ENCODE measurements around the gene ATG3.

DNA sequence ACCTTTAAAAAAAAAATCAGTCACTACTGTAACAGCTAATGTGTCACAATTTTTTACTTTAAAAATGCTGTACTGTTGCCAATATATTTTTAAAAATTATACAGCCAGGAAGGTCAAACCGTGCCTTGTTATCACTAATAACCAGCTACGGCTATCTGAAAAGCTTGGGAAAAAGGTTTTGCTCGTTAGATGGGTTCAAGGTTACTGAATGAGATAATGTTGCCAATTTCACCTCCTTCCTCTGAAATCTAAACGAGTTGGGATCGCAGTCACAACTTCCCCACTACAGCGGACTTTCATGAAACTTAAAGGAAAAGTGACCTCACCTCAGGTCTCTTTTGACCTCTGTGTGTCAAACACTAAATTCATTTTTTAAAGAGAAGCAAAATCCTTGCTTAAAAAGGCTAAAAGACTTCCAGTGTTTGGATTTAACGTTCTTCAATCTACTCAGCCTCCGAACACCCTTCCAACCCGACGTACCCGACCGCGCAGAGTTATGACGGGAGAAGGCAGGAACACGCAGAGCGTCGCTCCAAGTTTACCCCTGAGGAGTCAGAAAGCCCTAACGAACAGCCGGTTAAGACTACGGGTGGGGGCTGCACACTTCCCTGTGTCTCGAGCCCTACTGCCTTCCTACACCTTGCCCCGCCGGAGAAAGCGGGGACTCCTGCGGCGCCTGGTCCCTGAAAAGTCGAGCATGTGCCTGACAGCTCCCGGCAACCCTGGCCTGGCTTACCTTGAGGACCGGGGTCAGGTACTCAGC, 860 bp downstream of the ATG3 start:
- TF ChIP-seq POLR2A (IDR thresholded peaks at IDR 0.05) (no peak), EP300 (IDR thresholded peaks at IDR 0.05) (no peak)
- TF ChIP-seq, protein P1, sequence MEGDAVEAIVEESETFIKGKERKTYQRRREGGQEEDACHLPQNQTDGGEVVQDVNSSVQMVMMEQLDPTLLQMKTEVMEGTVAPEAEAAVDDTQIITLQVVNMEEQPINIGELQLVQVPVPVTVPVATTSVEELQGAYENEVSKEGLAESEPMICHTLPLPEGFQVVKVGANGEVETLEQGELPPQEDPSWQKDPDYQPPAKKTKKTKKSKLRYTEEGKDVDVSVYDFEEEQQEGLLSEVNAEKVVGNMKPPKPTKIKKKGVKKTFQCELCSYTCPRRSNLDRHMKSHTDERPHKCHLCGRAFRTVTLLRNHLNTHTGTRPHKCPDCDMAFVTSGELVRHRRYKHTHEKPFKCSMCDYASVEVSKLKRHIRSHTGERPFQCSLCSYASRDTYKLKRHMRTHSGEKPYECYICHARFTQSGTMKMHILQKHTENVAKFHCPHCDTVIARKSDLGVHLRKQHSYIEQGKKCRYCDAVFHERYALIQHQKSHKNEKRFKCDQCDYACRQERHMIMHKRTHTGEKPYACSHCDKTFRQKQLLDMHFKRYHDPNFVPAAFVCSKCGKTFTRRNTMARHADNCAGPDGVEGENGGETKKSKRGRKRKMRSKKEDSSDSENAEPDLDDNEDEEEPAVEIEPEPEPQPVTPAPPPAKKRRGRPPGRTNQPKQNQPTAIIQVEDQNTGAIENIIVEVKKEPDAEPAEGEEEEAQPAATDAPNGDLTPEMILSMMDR (IDR thresholded peaks at IDR 0.05) = no peak

Data from stomach (tissue), 4 donors.